ENCODE results near the gene MOB1A.

The MOB1A gene

DNA sequence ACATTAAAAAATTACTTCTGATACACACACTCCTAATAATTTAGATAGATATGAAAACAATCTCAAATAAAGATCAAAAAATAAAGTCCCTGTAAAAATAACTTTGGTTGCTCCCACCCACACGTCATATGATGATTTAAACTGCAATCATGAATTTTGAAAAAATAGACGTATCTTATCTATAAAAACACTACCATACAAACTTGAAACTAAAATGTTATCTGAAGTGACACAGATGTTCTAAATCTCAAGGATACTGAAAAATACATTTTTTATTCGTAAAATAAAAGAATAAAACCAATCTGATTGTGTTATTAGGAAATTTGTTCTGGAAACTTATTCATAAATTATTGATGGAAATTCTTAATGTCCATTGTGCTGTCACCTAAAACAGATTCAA, 22.8 kb downstream of the MOB1A start:
- DNase-seq (ENCODE audit: low read depth, low spot score), result no peak
- ChIA-PET CTCF (interaction anchor here (1.0 to 13.0 kb wide), 3 partner anchors 8 to 331 kb away, joined by 5 to 221 read pairs (median 5); partner anchors contain the start of genes BOLA3, MOB1A and STAMBP), POLR2A (interaction anchor here (1.0 to 1.1 kb wide), 2 partner anchors 13 to 23 kb away, joined by 3 to 7 read pairs; partner anchors contain the start of gene MOB1A)
- TF ChIP-seq, protein P1, sequence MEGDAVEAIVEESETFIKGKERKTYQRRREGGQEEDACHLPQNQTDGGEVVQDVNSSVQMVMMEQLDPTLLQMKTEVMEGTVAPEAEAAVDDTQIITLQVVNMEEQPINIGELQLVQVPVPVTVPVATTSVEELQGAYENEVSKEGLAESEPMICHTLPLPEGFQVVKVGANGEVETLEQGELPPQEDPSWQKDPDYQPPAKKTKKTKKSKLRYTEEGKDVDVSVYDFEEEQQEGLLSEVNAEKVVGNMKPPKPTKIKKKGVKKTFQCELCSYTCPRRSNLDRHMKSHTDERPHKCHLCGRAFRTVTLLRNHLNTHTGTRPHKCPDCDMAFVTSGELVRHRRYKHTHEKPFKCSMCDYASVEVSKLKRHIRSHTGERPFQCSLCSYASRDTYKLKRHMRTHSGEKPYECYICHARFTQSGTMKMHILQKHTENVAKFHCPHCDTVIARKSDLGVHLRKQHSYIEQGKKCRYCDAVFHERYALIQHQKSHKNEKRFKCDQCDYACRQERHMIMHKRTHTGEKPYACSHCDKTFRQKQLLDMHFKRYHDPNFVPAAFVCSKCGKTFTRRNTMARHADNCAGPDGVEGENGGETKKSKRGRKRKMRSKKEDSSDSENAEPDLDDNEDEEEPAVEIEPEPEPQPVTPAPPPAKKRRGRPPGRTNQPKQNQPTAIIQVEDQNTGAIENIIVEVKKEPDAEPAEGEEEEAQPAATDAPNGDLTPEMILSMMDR (IDR thresholded peaks at IDR 0.05; ENCODE audit: insufficient read depth, low read length, missing control alignments), result no peak
- H3K4me3 ChIP-seq (ENCODE audit: low read depth, low read length), result no peak overlapping the region

DNA sequence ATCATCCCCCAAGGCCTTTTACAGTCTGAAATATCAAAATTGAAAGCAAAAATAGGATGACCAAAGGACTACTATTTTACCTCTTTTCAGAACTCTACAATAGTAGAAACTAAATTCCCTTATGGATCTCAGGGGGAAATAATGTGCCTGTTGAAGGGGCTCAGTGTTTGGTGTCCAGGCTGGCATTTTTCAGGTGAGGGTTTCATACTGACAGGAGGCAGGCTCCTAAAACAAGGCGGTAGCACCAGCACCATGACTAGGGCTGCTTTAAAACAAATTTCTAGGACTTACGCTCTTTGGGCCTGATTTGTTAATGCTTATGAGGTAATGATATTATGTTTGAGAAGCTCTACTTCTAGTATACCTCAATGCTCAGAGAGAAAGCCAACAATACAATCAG, 25.7 kb downstream of the MOB1A start:
- POLR2A ChIA-PET, result no interaction called here
- TF ChIP-seq, protein P1 (IDR thresholded peaks at IDR 0.05; ENCODE audit: insufficient read depth, low read length, missing control alignments), result no peak
- DNase-seq (ENCODE audit: low read depth, low spot score), result no peak
- H3K4me3 ChIP-seq (ENCODE audit: low read depth, low read length), result no peak overlapping the region
- CTCF ChIA-PET, result interaction anchor here (13.0 kb wide), 1 partner anchor 329 kb away, joined by 221 read pairs; the partner anchor contains the start of gene STAMBP

GRCh38 chr2:74149570-74150319, 28.9 kb downstream of the MOB1A start:
- TF ChIP-seq, protein P1 (IDR thresholded peaks at IDR 0.05; ENCODE audit: insufficient read depth, low read length, missing control alignments), result no peak
- CTCF ChIA-PET, result interaction anchor here (0.8 to 13.0 kb wide), 8 partner anchors 11 to 325 kb away, joined by 3 to 221 read pairs (median 8); partner anchors contain the start of genes MOB1A and STAMBP
- POLR2A ChIA-PET, result interaction anchor here (0.6 to 1.6 kb wide), 2 partner anchors 29 to 55 kb away, joined by 3 to 6 read pairs; partner anchors contain the start of gene MOB1A
- H3K4me3 ChIP-seq (ENCODE audit: low read depth, low read length), result no peak overlapping the region
- no peak for DNase-seq (ENCODE audit: low read depth, low spot score)

DNA sequence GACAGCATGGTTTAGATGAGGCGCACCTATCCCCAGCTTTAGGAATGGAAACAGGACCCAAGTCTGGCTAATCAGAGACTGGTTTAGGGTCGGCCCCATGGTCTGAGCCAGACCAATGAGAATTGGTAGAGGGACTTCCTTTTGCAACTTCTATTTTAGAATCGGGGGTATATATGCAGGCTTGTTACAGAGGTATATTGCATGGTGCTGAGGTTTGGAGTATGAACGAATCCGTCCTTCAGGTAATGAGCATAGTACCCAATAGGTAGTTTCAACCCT, 29.5 kb downstream of the MOB1A start:
- CTCF ChIA-PET, result interaction anchor here (1.0 to 13.0 kb wide), 9 partner anchors 8 to 325 kb away, joined by 3 to 221 read pairs (median 6); partner anchors contain the start of gene STAMBP
- TF ChIP-seq, protein P1 (IDR thresholded peaks at IDR 0.05; ENCODE audit: insufficient read depth, low read length, missing control alignments), result no peak
- DNase-seq (ENCODE audit: low read depth, low spot score), result no peak
- no peak overlapping the region for H3K4me3 ChIP-seq (ENCODE audit: low read depth, low read length)
- POLR2A ChIA-PET, result interaction anchor here (0.6 kb wide), 1 partner anchor 55 kb away, joined by 3 read pairs; no protein-coding TSS in a partner anchor

DNA sequence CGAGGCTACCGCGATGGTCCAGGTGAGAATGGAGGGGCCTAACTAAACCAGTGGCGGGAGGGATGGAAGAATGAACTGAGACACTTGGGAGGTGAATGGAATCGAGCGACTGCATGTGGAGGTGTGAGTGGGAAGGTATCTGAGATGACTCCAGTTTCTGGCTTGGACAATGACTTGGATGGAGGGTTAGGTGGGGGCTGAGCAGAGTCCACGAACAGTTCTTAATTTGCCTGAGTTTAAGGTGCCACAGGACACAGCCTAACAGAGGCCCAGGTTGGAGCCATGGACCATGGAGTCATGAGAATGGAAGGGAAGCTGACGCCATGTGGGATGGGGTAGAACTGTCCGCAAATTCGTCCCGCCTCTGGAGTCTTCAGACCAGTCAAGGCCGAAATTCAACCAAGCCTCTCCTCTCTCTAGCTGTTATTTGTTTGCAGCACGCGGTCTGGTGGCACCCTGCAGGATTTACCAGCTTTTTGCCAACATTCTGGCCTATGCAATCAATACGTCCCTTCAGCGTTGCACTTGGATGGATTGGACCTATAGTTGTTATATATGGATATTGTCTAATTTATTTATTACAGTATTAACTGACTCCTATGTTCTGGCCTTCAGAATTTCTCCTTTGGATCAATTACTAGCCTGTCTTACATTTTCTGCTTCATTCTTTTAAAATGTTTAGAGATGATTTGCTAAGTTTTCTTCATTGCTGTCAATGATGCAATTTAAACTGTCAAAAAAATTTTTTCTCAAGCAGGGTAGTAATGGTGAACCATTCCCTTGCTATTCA, 30.0 kb downstream of the MOB1A start:
- ChIA-PET CTCF (interaction anchor here (1.0 to 13.0 kb wide), 15 partner anchors 8 to 324 kb away, joined by 3 to 221 read pairs (median 6); partner anchors contain the start of genes MOB1A, MTHFD2 and STAMBP), POLR2A (interaction anchor here (0.9 kb wide), 1 partner anchor 30 kb away, joined by 4 read pairs; the partner anchor contains the start of gene MOB1A)
- peak overlapping the region; percentile 74 for H3K4me3 ChIP-seq (ENCODE audit: low read depth, low read length)
- no peak for DNase-seq (ENCODE audit: low read depth, low spot score)
- TF ChIP-seq, protein P1 (IDR thresholded peaks at IDR 0.05; ENCODE audit: insufficient read depth, low read length, missing control alignments), result no peak

Measured in AG04449 (cell line).